Hippocampal formation (tissue), 2 donors: Measurements from ENCODE around the gene RNF145.
A peak's percentile ranks its signal among the peaks of the same experiment; 100 is the strongest.
"Not testable (repeated sequence)": the region's sequence is repeated elsewhere in the genome, so short reads cannot be mapped to it uniquely, and the experiment has no call there.

Experiments
- DNase-seq, 2 donors: peaks; one replicate each; lab custom pipeline; 2025; lab: John Stamatoyannopoulos, UW

The RNF145 gene

GRCh38 chr5:159157552-159157951 is 51.8 kb downstream of the RNF145 start:
- DNase-seq = no peak

DNA sequence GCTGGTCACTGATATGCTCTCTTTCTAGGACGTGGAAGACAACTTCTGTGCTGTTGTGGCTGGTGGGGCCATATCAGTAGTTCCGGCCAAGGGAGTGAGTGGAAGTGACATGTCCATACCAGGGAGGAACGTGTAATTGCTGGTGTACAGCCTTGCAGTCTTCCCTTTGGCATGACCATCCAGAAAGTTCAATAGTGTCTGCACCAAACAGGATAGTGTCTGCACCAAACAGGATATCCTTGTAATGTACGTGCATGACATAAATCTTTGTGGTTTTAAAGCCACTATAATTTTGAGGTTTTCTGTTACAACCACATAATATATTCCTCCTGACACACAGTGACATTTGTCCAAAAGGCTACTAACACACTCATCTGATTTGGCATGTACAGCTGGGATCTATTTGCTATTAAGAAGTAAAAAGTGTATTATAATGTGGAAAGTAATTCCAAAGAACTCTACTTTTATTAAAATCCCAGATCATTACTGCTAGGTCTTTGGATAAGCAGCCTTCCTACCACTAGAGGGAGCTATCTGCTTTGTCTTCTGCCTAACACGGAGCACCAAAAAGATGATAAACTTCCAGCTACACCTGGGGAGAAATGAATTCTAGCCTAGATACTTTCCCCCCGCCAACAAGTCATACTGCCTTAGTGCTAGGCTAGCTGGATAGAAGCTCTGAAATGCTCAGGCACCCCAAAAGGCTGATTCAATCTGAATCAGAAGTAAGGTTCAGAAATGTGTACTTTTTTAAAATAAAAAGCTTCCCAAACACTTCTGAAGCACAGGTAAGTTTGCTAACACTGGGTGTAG is 52.7 kb downstream of the RNF145 start:
- peak in 1 of 2 donors; percentile 75 for DNase-seq

- no peak for DNase-seq
Observed at GRCh38 chr5:159155960-159156359, 53.4 kb downstream of the RNF145 start.

- DNase-seq = no peak
Observed at GRCh38 chr5:159152876-159153275, 56.5 kb downstream of the RNF145 start.

DNA sequence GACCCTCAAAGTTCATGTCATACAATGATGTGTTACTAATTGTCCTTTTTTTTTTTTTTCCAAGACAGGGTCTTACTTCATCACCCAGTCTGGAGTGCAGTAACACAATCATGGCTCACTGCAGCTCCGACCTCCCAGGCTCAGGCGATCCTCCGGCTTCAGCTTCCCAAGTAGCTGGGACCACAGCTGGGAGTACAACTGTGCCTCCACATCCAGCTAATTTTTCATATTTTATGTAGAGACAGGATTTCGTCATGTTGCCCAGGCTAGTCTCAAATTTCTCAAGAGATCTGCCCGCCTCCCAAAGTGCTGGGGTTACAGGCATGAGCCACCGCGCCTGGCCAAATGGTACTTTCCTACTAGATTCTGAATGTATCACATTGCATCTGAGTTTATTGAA is 60.3 kb downstream of the RNF145 start:
- DNase-seq = no peak

- no peak for DNase-seq
Observed at GRCh38 chr5:159147976-159148375, 61.4 kb downstream of the RNF145 start.

DNA sequence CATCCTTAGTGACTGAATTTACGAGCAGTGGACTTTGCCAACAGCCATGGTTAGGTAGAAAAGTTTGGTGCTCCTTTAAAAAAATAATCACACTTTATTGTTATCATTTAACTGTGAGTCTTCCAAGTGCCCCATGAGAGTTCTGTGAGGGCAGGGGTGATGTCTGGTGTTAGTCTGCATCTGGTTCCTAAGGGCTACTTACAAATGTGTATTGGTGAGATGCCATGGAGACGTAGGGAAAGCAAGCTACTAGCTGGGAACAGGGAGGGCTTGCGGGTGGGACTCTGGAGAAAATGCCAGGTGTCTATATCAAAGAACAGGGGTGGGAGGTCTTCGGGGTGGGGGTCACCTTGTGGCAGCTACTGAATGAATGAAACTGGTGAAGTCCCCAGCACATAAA is 62.5 kb downstream of the RNF145 start:
- no peak for DNase-seq

DNA sequence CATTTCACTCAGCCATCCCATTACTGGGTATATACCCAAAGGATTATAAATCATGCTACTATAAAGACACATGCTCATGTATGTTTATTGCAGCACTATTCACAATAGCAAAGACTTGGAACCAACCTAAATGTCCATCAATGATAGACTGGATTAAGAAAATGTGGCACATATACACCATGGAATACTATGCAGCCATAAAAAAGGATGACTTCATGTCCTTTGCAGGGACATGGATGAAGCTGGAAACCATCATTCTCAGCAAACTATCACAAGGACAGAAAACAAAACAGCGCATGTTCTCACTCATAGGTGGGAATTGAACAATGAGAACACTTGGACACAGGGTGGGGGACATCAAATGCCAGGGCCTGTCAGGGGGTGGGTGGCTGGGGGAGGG is 64.2 kb downstream of the RNF145 start:
- not testable (repeated sequence) for DNase-seq

- DNase-seq = no peak
Observed at GRCh38 chr5:159139802-159140201, 69.6 kb downstream of the RNF145 start.

GRCh38 chr5:159135896-159136531 is 73.3 kb downstream of the RNF145 start:
- no peak for DNase-seq

DNA sequence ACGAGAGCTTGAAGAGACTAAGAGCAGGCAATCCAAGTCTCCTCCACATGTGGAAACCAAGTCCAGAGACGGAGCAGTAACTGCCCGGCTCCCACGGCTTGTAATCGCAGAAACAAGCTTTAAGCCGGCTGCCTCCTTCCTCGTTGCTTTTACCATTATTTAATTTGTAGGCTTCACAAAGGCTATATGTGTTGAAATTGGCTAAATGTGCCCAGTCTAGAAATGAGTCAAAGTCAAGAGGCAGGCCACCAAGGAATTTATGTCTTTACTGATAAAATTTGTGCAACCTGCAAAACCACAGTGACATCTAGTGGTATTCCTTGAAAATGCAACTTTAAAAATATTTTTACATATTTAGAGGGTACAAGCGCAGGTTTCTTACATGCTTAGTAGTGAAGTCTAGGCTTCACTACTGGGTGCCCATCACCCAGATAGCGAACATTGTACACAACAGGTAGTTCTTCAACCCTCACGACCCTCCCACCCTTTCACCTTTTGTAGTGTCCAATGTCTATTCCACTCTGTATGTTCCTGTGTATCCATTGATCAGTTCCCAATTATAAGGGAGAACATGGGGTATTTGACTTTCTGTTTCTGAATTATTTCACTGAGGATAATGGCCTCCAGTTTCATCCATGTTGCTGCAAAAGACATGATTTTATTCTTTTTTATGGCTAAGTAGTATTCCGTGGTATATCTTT is 76.2 kb downstream of the RNF145 start:
- peak in 1 of 2 donors; percentile 7 for DNase-seq

GRCh38 chr5:159132429-159133040 is 76.8 kb downstream of the RNF145 start:
- no peak for DNase-seq

DNA sequence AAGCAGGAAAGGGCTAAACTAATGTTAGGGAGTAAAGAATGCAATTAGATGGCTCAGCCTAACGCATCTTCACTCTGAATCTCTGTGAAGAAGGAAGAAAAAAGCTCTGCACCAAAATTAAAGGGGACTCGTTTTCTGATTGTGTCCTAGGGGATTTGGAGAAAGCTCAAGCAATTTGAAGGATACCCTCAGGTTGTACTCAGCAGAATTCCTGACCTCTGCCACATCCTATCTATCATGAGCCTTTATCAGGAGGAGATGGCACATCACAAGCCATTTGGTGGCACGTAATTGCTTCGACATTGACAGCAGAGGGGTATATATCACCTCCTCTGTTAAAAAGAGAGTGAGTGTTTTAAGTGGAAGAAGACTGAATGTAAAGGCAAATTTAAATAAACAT is 77.4 kb downstream of the RNF145 start:
- no peak for DNase-seq

DNA sequence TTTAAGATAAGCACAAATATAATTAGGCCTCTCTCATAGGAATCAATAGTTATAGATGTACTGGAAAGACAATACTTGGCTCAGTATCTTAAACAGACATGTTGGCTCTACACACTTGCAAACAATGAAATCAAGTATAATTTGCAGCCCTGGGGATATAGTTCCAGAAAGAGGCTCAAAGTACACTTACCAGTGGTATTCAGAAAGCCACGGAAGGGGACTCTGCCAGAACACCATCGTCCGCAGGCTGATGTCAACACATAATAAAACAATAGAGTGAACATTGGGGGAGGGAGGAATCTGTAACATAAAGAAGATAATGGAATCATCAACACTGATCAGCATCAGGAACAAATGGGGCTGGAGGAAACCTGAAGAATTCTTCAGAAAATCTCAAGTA is 78.5 kb downstream of the RNF145 start:
- no peak for DNase-seq

GRCh38 chr5:159128070-159128541 is 81.2 kb downstream of the RNF145 start:
- DNase-seq = no peak

GRCh38 chr5:159123700-159124099 is 85.7 kb downstream of the RNF145 start:
- DNase-seq = no peak

DNA sequence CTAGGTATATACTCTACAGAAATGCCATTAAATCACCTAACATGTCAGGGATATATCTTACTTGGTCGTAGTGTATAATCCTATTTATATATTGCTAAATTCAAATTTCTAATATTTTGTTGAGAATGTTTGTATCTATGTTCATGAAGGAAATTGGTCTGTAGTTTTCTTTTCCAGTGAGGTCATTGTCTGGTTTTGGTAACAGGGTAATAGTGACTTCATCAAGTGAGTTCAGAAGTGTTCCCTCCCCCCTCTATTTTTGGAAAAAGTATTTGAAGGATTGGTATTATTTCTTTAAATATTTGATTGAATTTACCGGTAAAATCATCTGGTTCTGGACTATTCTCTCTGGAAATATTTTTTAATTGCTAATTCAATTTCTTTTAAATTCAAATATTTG is 86.2 kb downstream of the RNF145 start:
- no peak for DNase-seq

- no peak for DNase-seq
Observed at GRCh38 chr5:159121061-159121460, 88.3 kb downstream of the RNF145 start.

- DNase-seq = no peak
Observed at GRCh38 chr5:159120446-159120845, 88.9 kb downstream of the RNF145 start.

GRCh38 chr5:159119842-159120241 is 89.5 kb downstream of the RNF145 start:
- not testable (repeated sequence) for DNase-seq

- not testable (repeated sequence) for DNase-seq
Observed at GRCh38 chr5:159118958-159119659, 90.2 kb downstream of the RNF145 start.

GRCh38 chr5:159113405-159113804 is 95.9 kb downstream of the RNF145 start:
- no peak for DNase-seq
